ENCODE data around the gene HNRNPUL2. TPM values are rescaled to one million over a fixed set of nuclear protein-coding genes. Genes with fewer than 3 reads are reported as not detected.
"Not testable (repeated sequence)": the region's sequence is repeated elsewhere in the genome, so short reads cannot be mapped to it uniquely, and the experiment has no call there.

Gene HNRNPUL2
- total RNA-seq, 2 experiments from 2014 or later = 58.6 to 61.5 TPM

DNA sequence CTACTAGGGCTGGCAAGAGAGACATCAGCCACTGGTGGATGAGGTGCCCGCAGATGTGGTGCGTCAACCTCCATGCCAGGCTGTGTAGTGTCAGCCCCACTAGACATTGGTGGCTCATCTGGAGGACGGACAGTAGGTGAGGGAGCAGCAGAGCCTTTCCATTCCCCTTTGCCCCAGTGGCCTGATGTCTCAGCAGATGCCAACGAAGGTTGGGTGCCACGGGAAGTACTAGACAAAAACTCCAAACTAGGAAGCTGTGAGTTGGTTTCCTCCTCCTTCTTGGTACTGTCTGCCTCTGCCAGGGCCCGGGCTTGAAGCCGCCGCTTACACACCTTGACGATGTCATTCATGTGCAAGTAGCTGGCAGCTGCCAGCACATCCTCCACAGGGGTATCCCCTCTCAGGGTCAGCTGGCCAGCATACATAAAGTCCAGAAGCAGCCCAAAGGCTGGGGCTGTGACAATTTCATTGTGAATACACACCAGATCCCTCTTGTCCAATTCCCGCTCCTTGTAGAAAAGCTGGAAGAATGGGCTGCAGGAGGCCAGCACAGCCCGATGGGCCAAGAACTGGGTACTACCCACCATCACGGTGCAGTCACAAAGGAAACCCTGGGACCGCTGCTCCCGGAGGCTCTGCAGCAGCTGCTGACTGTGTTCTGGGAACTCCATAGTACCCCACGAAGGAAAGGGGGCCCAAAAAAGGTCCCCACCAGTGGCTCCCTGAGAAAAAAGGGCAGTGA, 25.9 kb upstream of the HNRNPUL2 start:
- peak overlapping the region; percentile 98 for H3K4me3 Mint-ChIP-seq
- intact Hi-C loops (cut with micrococcal nuclease) = loop anchor here (1.0 kb wide), 1 partner anchor 8 kb away; the partner anchor contains the start of gene POLR2G
- no peaks in the 10 kb centered on the region for H3K9me3 Mint-ChIP-seq
- no peak for DNase-seq
- H3K36me3 Mint-ChIP-seq (ENCODE audit: low read depth) = peaks cover 2% of the 10 kb centered on the region
- H3K4me1 Mint-ChIP-seq (ENCODE audit: low read depth) = peaks cover 38% of the 10 kb centered on the region
- CTCF ChIA-PET = interaction anchor here (1.0 to 3.6 kb wide), 6 partner anchors 9 to 59 kb away, joined by 3 to 18 read pairs (median 6); partner anchors contain the start of genes HNRNPUL2, TAF6L and TMEM179B
- no peaks in the 10 kb centered on the region for H3K27me3 Mint-ChIP-seq (ENCODE audit: low read depth)
- peak overlapping the region; percentile 96 for H3K27ac Mint-ChIP-seq

DNA sequence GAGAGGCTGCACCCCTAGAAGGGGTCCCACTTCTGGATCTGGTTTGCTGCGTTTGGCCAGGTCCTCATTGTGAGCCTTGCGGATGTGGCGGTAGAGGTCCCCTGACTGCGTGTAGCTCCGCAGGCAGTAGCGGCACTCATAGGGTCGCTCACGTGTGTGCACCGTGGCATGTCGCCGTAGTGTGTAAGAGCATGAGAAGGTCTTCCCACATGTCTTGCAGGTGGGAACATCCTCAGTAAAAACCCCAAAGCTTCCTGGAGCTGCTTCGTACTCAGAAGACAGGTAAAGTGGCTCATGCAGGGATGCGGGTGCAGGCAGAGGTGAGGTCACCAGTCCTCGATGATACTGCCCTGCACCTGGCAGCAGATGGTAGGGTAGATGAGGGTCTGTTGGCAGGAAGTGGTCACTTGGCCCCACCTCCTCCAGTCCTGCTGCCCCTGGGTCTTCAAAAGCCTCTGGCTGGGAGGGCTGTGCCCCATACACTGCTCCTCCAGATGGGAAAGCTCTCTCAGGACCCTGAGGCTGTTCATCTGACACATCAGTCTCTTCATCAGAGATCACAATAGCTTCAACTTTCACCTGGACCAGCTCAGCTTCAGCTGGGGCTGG, 25.0 kb upstream of the HNRNPUL2 start:
- CTCF ChIA-PET = interaction anchor here (1.9 to 3.6 kb wide), 2 partner anchors 18 to 34 kb away, joined by 16 to 18 read pairs; partner anchors contain the start of genes TAF6L and TMEM179B
- H3K36me3 Mint-ChIP-seq (ENCODE audit: low read depth) = peaks cover 2% of the 10 kb centered on the region
- DNase-seq = no peak
- no peak overlapping the region for H3K27ac Mint-ChIP-seq
- intact Hi-C loops (cut with micrococcal nuclease) = no loop called here
- peaks cover 40% of the 10 kb centered on the region for H3K4me1 Mint-ChIP-seq (ENCODE audit: low read depth)
- no peaks in the 10 kb centered on the region for H3K27me3 Mint-ChIP-seq (ENCODE audit: low read depth)
- H3K4me3 Mint-ChIP-seq = peak overlapping the region; percentile 21
- H3K9me3 Mint-ChIP-seq = no peaks in the 10 kb centered on the region

DNA sequence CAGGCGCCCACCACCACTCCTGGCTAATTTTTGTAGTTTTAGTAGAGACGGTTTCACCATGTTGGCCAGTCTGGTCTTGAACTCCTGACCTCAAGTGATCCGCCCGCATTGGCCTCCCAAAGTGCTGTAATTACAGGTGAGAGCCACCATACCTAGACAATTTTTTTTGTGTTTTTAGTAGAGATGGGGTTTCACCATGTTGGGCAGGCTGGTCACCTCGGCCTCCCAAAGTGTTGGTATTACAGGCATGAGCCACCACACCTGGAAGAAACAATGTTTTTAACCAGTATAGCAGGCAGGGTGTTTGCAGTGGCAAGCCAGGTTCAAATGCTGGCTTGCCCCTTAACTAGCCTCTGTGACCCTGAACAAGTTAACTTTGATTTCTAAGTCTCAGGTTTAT, 22.7 kb upstream of the HNRNPUL2 start:
- H3K4me3 Mint-ChIP-seq; H3K27ac Mint-ChIP-seq; H3K9me3 Mint-ChIP-seq; H3K36me3 Mint-ChIP-seq (ENCODE audit: low read depth); H3K27me3 Mint-ChIP-seq (ENCODE audit: low read depth); CTCF ChIA-PET; DNase-seq; intact Hi-C loops (cut with micrococcal nuclease): not testable (repeated sequence)
- peaks cover 40% of the 10 kb centered on the region for H3K4me1 Mint-ChIP-seq (ENCODE audit: low read depth)

DNA sequence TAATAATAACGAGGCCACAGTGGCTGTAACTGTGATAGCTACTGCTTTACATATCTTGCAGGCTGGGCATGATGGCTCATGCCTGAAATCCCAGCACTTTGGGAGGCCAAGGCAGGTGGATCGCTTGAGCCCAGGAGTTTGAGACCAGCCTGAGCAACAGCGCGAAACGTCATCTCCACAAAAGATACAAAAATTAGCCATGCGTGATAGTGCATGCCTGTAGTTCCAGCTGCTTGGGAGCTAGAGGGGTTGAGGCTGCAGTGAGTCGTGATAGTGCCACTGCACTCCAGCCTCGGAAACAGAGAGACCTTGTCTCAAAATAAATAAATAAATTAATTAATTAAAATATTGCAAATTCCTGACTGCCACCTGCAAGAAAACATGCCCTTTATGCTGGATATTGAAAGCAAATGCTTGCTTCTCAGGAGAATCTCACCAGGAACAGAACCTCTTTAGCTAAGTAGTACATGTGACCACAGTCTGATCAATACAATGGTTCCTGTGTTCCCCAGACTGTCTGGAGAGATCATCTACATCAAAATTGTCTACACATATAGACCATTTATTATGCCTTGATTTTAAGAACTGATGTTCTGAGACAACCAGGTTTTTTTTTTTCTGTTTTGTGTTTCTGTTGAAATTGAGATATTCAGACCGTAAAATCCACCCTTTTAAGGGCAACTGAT, 20.4 kb upstream of the HNRNPUL2 start:
- peaks cover 2% of the 10 kb centered on the region for H3K36me3 Mint-ChIP-seq (ENCODE audit: low read depth)
- CTCF ChIA-PET = interaction anchor here (0.6 to 1.4 kb wide), 4 partner anchors 15 to 120 kb away, joined by 3 to 4 read pairs (median 4); no protein-coding TSS in a partner anchor
- no peak for DNase-seq
- peaks cover 26% of the 10 kb centered on the region for H3K4me1 Mint-ChIP-seq (ENCODE audit: low read depth)
- no peaks in the 10 kb centered on the region for H3K27me3 Mint-ChIP-seq (ENCODE audit: low read depth)
- intact Hi-C loops (cut with micrococcal nuclease) = no loop called here
- H3K4me3 Mint-ChIP-seq = no peak overlapping the region
- no peaks in the 10 kb centered on the region for H3K9me3 Mint-ChIP-seq
- no peak overlapping the region for H3K27ac Mint-ChIP-seq

DNA sequence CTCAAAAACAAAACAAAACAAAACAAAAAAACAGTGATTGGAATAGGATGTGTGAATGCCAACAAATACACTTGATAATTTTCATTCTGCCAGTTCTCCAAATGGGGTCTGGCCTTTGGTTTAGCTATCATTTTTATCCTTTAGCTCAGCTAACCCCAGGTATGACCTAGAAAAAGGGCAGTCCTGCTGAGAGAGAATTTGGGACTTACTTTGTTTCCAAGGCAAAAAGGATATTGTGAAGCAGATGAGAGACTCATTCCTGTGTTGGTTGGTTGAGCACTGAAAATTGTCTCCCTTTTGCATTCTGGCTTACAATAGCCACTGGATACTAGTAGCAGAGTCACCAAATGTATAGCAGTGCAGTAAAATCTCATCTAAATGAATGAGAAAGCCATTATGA, 9.9 kb upstream of the HNRNPUL2 start:
- peaks cover 16% of the 10 kb centered on the region for H3K36me3 Mint-ChIP-seq (ENCODE audit: low read depth)
- intact Hi-C loops (cut with micrococcal nuclease) = no loop called here

DNA sequence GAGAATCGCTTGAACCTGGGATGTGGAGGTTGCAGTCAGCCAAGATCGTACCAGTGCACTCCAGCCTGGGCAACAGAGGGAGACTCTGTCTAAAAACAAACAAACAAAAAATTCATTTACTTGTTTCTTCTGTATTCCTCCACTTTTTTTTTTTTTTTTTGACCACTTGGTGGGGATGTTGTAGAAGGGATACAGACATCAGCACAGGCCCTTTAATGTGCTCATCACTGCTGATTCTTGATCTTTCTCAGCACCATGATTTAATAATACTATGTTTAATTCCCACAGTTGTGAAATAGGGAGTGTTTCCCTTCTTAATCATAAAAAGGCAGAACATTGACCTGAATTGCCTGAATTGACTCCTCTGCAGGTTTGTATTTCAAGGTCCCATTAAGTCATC, 5.6 kb upstream of the HNRNPUL2 start:
- Mint-ChIP-seq H3K4me3 (no peak overlapping the region), H3K4me1 (ENCODE audit: low read depth) (peaks cover 24% of the 10 kb centered on the region), H3K9me3 (no peaks in the 10 kb centered on the region), H3K27me3 (ENCODE audit: low read depth) (no peaks in the 10 kb centered on the region), H3K27ac (no peak overlapping the region), H3K36me3 (ENCODE audit: low read depth) (peaks cover 22% of the 10 kb centered on the region)
- CTCF ChIA-PET = interaction anchor here (0.6 to 1.0 kb wide), 4 partner anchors 21 to 75 kb away, joined by 3 to 4 read pairs (median 4); partner anchors contain the start of gene ZBTB3
- no peak for DNase-seq
- intact Hi-C loops (cut with micrococcal nuclease) = no loop called here

More for the DNA sequence above, 9.9 kb upstream of the HNRNPUL2 start:
- Mint-ChIP-seq H3K27ac (no peak overlapping the region), H3K4me3 (no peak overlapping the region), H3K27me3 (ENCODE audit: low read depth) (no peaks in the 10 kb centered on the region), H3K9me3 (no peaks in the 10 kb centered on the region), H3K4me1 (ENCODE audit: low read depth) (peaks cover 8% of the 10 kb centered on the region)
- CTCF ChIA-PET = interaction anchor here (1.1 kb wide), 1 partner anchor 8 kb away, joined by 4 read pairs; no protein-coding TSS in a partner anchor
- no peak for DNase-seq

DNA sequence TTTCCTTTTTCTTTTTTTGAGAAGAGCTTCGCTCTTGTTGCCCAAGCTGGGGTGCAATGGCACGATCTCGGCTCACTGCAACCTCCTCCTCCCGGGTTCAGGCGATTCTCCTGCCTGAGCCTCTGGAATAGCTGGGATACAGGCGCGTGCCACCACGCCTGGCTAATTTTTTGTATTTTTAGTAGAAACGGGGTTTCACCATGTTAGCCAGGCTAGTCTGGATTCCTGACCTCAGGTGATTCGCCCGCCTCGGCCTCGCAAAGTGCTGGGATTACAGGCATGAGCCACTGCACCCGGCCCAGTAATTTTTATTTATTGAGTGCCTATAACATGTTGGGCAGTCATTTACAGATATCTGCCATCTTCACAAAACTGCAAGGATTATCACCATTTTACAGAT, 2.8 kb upstream of the HNRNPUL2 start:
- H3K36me3 Mint-ChIP-seq (ENCODE audit: low read depth) = peaks cover 32% of the 10 kb centered on the region
- DNase-seq; H3K9me3 Mint-ChIP-seq; intact Hi-C loops (cut with micrococcal nuclease); H3K27me3 Mint-ChIP-seq (ENCODE audit: low read depth): not testable (repeated sequence)
- peak overlapping the region; percentile 61 for H3K27ac Mint-ChIP-seq
- CTCF ChIA-PET = interaction anchor here (0.6 to 2.9 kb wide), 5 partner anchors 32 to 136 kb away, joined by 3 to 7 read pairs (median 3); partner anchors contain the start of gene TAF6L
- H3K4me1 Mint-ChIP-seq (ENCODE audit: low read depth) = peaks cover 31% of the 10 kb centered on the region
- peak overlapping the region; percentile 90 for H3K4me3 Mint-ChIP-seq

DNA sequence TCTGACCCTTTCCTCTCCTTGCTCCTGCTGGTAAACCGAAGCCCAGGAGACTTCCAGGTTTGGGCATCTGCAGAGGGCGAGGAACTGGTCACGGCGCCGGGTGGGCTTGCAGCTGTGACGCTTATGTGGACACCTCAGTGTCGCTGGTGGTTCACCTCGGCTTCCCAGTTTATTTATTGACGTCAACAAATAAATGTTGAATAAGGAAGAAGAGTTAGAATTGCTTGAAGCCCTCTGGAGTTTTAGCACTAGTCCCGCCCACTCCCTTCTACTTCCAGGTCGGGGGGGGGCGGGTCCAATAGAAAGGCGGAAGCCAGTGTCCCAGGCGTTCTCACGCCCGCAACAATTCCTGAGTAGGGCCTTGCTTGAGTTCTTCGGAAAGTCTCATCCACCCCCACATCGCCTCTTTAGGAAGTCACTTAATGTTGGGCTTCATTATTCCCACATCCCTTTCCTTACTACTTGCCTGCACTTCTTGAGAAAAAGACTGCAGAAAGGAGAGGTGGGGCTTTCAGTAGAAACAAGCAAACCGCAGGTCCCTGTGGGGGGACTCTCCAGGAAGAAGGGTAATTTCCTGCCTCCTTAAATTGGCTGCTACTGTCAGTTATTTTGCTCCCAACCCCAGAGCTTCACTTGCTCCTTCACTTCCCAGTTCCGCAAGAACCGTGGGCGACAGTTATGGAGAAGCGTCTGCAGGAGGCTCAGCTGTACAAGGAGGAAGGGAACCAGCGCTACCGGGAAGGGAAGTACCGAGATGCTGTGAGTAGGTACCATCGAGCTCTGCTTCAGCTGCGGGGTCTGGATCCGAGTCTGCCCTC, 1.1 kb upstream of the HNRNPUL2 start, which contains the start of gene TTC9C:
Gene TTC9C, plus strand, starts transcription at position 316 of the 818 bp plus-strand sequence. Its CDS starts 363 bp downstream, at position 679.
- Mint-ChIP-seq H3K9me3 (no peaks in the 10 kb centered on the region), H3K4me1 (ENCODE audit: low read depth) (peaks cover 46% of the 10 kb centered on the region), H3K27me3 (ENCODE audit: low read depth) (no peaks in the 10 kb centered on the region), H3K36me3 (ENCODE audit: low read depth) (peaks cover 48% of the 10 kb centered on the region), H3K27ac (peak within 1 kb of the TSS; percentile 99), H3K4me3 (peak within 1 kb of the TSS; percentile 90)
- CTCF ChIA-PET = interaction anchor here (0.6 to 1.4 kb wide), 3 partner anchors 9 to 1599 kb away, joined by 3 to 4 read pairs (median 3); partner anchors contain the start of gene UQCC3
- DNase-seq = peak; percentile 90
- intact Hi-C loops (cut with micrococcal nuclease) = loop anchor here (1.0 to 2.0 kb wide), 4 partner anchors 43 to 134 kb away; partner anchors contain the start of genes NXF1, TAF6L and TMEM179B

DNA sequence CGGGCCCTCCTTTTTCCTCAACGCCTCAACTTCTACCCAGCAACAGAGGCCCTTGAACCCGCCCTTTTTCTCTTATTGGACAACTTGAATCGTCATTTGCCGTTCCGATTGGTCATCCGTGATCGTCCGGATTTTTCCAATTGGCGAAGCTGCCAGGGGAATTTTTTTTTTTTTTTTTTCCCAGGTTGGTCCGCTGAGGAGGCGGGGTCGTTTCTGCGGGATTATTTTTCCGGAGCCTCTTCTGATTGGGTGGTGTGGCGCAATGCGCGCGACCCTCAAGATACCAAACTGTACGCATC, 564 bp upstream of the HNRNPUL2 start:
- intact Hi-C loops (cut with micrococcal nuclease) = loop anchor here (1.0 to 2.0 kb wide), 17 partner anchors 19 to 154 kb away; partner anchors contain the start of genes INTS5, NXF1, POLR2G and TAF6L
- Mint-ChIP-seq H3K27ac (peak overlapping the region; percentile 99), H3K4me3 (peak overlapping the region; percentile 90), H3K27me3 (ENCODE audit: low read depth) (no peaks in the 10 kb centered on the region), H3K9me3 (no peaks in the 10 kb centered on the region), H3K4me1 (ENCODE audit: low read depth) (peaks cover 43% of the 10 kb centered on the region), H3K36me3 (ENCODE audit: low read depth) (peaks cover 46% of the 10 kb centered on the region)
- DNase-seq = peak; percentile 94
- CTCF ChIA-PET = interaction anchor here (0.6 to 1.3 kb wide), 5 partner anchors 34 to 216 kb away, joined by 3 to 6 read pairs (median 3); partner anchors contain the start of gene POLR2G

DNA sequence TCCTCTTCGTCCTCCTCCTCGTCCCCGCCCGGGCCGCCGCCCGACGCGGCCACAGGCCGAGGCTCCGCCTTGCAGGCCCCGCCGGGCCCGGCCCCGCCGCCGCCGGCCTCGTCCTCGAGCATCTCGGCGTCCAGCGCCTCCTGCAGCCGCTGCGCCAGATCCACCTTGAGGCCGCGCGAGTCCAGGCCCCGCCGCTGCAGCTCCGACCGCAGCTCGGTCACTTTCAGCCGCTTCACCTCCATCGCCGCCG, 417 bp downstream of the HNRNPUL2 start:
- CTCF ChIA-PET = interaction anchor here (0.6 to 1.3 kb wide), 8 partner anchors 27 to 155 kb away, joined by 3 to 6 read pairs (median 3); partner anchors contain the start of genes POLR2G and ZBTB3
- Mint-ChIP-seq H3K36me3 (ENCODE audit: low read depth) (peaks cover 55% of the 10 kb centered on the region), H3K4me3 (peak overlapping the region; percentile 90), H3K9me3 (no peaks in the 10 kb centered on the region), H3K27me3 (ENCODE audit: low read depth) (no peaks in the 10 kb centered on the region), H3K4me1 (ENCODE audit: low read depth) (peaks cover 49% of the 10 kb centered on the region), H3K27ac (peak overlapping the region; percentile 99)
- intact Hi-C loops (cut with micrococcal nuclease) = loop anchor here (1.0 to 2.0 kb wide), 14 partner anchors 14 to 154 kb away; partner anchors contain the start of genes INTS5, POLR2G, TUT1 and UBXN1
- no peak for DNase-seq

All from activated naive CD4-positive, alpha-beta T cell treated with anti-CD3 and anti-CD28 coated beads for 36 hours (primary cell).